Pancreas (tissue), 10 donors: Measurements from ENCODE around the gene TWIST2. TPM values are rescaled to one million over a fixed set of nuclear protein-coding genes. Genes with fewer than 3 reads are reported as not detected.

Experiments
- ATAC-seq, 4 donors: fragments of 200-7000 bp; cut with Tn5 transposase; one replicate each; pipeline versions ENCODE4 v1.8.0 to v1.9.1; 2020; ENCODE audit warnings: mild to moderate bottlenecking in 4 of 4, moderate library complexity in 4 of 4
- DNase-seq, 6 donors: peaks; one replicate each; pipeline ENCODE4 v3.0.0-alpha.2; 2020
- FAIRE-seq: peaks from 2 replicates; lab custom pipeline; 2012; peaks lifted over from hg19 to GRCh38; lab: Jason Lieb, UNC
- H3K27ac ChIP-seq, 4 donors: fragments of 200-600 bp; sonication (generic); 1 replicate in 3 of 4; 2 replicates in 1 of 4; pipeline versions ENCODE4 v1.5.0 to v1.8.0; 2020
- H3K27me3 ChIP-seq, 4 donors: fragments of 200-600 bp; one replicate each; pipeline ENCODE4 v1.8.0; 2021
- H3K36me3 ChIP-seq, 3 donors: fragments of 200-600 bp; sonication (generic) in 1 of 3; one replicate each; pipeline versions ENCODE4 v1.5.0 to v1.8.0; 2020 to 2021
- H3K4me1 ChIP-seq, 3 donors: fragments of 200-600 bp; one replicate each; pipeline ENCODE4 v1.8.0; 2021
- H3K4me3 ChIP-seq, 4 donors: fragments of 200-600 bp; sonication (generic) in 2 of 4; one replicate each; pipeline versions ENCODE4 v1.5.0 to v1.8.0; 2020 to 2021
- H3K9me3 ChIP-seq, 4 donors: fragments of 200-600 bp; one replicate each; pipeline ENCODE4 v1.8.0; 2021
- CTCF ChIP-seq, 4 donors: fragments of 200-600 bp; sonication (generic) in 3 of 4; IDR thresholded peaks; one replicate each; pipeline versions ENCODE4 v1.5.0 to v1.8.0; 2021; ENCODE audit warnings: antibody characterized with exemption in 4 of 4
- WGBS, 2 donors: extraction: QIAGEN DNeasy Blood & Tissue Kit; methylation state at CpG; one replicate each; pipeline ENCODE4 v1.1.7; 2013; 5-methylcytosine and 5-hydroxymethylcytosine counted together
- intact Hi-C, 3 donors: fragments of 100-400 bp; cut with DNase I; formaldehyde crosslinking; loops; one replicate each; pipeline versions ENCODE4 v1.11.1 to v1.14.2; 2022
- polyA plus RNA-seq, 2 donors: library from polyadenylated mRNA; stranded (reverse); fragments of 200-250 nt; gene quantifications; one replicate each; pipeline ENCODE4 v1.2.3, GENCODE V29; 2013
- total RNA-seq, 6 donors: library from RNA; stranded (reverse); fragmentation: NEBNext Ultra II Directional in 4 of 6; extraction: Animal tissue kit (Norgen Biotek cat#: 25700) in 4 of 6; gene quantifications; one replicate each; pipeline versions ENCODE4 v1.2.1 to v1.2.4, GENCODE V29; 2021 to 2023
- donor health status: healthy with polysubstance abuse.
- donor health status: DM: no; HTN: no; CAD: no; lungs with moderate emphysema.
- donor health status: DM: no; HTN: no; CAD: no.
- donor health status: control.
- donor health status: control.
- donor health status: Bipolar disorder and iron deficiency.
- donor health status: DM: yes; HTN: yes; CAD: no.
- donor health status: DM: no; HTN: no; CAD: no.
- donor health status: DM: no; HTN: no; CAD: no.
- donor health status: DM: yes; HTN: yes; CAD: no.

Gene TWIST2
- total and polyA plus RNA-seq, 8 donors = 0.31 to 3.0 (median 1.1) TPM

- WGBS, 2 donors = 54 to 58% methylated on average over 7 of the region's 7 CpGs
- no peak for TF ChIP-seq CTCF (IDR thresholded peaks at IDR 0.05)
- H3K4me1 ChIP-seq = no peaks in the 10 kb centered on the region
- intact Hi-C loops = no loop called here
- no peaks in the 10 kb centered on the region for H3K9me3 ChIP-seq
- H3K27ac ChIP-seq = no peak overlapping the region
- FAIRE-seq = no peak
- H3K4me3 ChIP-seq = no peak overlapping the region
- no peaks in the 10 kb centered on the region for H3K27me3 ChIP-seq
- no peak for ATAC-seq
- no peak for DNase-seq
- no peaks in the 10 kb centered on the region for H3K36me3 ChIP-seq
These were observed 52.6 kb downstream of the TWIST2 start for GRCh38 chr2:238900511-238900910.

DNA sequence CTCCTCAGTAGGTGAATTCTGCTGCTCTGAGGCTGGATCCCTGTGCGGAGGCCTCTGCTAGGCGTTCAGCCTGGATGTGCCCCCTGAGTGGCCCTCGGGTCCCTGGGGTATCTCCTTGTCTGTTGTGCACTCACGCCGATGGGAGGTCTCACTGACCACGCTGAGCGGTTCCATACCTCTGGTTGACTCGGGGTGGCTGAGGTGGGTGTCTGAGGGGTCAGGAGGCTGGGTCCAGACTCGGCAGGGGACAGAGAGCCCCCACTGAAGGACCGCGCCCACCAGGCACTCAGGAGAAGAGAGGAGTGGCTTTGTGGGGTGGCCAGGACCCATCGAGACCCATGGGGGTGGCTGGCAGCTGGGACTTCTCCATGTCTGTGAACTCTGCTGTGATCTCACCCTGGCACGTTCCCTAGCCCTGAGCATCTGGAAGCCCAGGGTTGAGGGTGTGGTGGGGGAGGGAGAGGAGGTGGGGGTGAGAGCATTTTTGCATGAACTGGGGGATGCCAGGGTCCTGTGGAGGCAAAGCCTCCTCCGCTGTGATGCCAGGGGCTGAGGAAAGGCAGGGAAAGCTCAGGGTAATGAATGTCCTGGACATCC lies 53.7 kb downstream of the TWIST2 start:
- Histone ChIP-seq H3K27me3 (no peaks in the 10 kb centered on the region), H3K4me3 (no peak overlapping the region), H3K36me3 (no peaks in the 10 kb centered on the region), H3K4me1 (no peaks in the 10 kb centered on the region), H3K9me3 (no peaks in the 10 kb centered on the region), H3K27ac (no peak overlapping the region)
- DNase-seq = no peak
- no peak for FAIRE-seq
- WGBS, 2 donors = 57 to 63% methylated on average over 14 of the region's 14 CpGs
- TF ChIP-seq CTCF (IDR thresholded peaks at IDR 0.05) = no peak
- ATAC-seq = no peak
- intact Hi-C loops = no loop called here

GRCh38 chr2:238902285-238902684 lies 54.4 kb downstream of the TWIST2 start:
- Histone ChIP-seq H3K9me3 (no peaks in the 10 kb centered on the region), H3K27ac (no peak overlapping the region), H3K36me3 (no peaks in the 10 kb centered on the region), H3K27me3 (no peaks in the 10 kb centered on the region), H3K4me1 (no peaks in the 10 kb centered on the region), H3K4me3 (no peak overlapping the region)
- intact Hi-C loops = no loop called here
- TF ChIP-seq CTCF (IDR thresholded peaks at IDR 0.05) = no peak
- ATAC-seq (no peak), FAIRE-seq (no peak), DNase-seq (no peak)
- 56 to 81% methylated on average over 2 of the region's 2 CpGs for WGBS, 2 donors

- DNase-seq (no peak), ATAC-seq (no peak), FAIRE-seq (no peak)
- no peak overlapping the region for H3K27ac ChIP-seq
- no peak for TF ChIP-seq CTCF (IDR thresholded peaks at IDR 0.05)
- WGBS, 2 donors = 83 to 96% methylated on average over 2 of the region's 2 CpGs
- H3K27me3 ChIP-seq = no peaks in the 10 kb centered on the region
- no peaks in the 10 kb centered on the region for H3K4me1 ChIP-seq
- H3K9me3 ChIP-seq = no peaks in the 10 kb centered on the region
- no peak overlapping the region for H3K4me3 ChIP-seq
- H3K36me3 ChIP-seq = no peaks in the 10 kb centered on the region
- intact Hi-C loops = no loop called here
These were observed 55.3 kb downstream of the TWIST2 start for GRCh38 chr2:238903141-238903540.

DNA sequence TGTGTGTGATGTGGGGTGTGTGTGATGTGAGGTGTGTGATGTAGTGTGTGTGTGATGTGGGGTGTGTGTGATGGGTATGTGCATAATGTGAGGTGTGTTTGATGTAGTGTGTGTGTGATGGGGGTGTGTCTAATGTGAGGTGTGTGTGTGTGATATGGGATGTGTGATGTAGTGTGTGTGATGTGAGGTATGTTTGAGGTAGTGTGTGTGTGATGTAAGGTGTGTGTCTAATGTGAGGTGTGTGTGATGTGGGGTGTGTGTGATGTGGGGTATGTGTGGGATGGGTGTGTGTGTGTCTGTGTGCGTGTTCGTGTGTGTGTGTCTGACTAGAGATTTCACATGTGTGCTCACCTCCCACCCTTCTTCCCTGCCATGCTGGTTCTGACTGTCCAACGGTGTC lies 56.3 kb downstream of the TWIST2 start:
- Histone ChIP-seq H3K27ac (no peak overlapping the region), H3K4me3 (no peak overlapping the region), H3K4me1 (no peaks in the 10 kb centered on the region), H3K9me3 (no peaks in the 10 kb centered on the region), H3K36me3 (no peaks in the 10 kb centered on the region), H3K27me3 (no peaks in the 10 kb centered on the region)
- FAIRE-seq (no peak), ATAC-seq (no peak), DNase-seq (no peak)
- intact Hi-C loops = no loop called here
- TF ChIP-seq CTCF (IDR thresholded peaks at IDR 0.05) = no peak
- 71 to 81% methylated on average over 3 of the region's 3 CpGs for WGBS, 2 donors
